IMR-90 (cell line): ENCODE results near the gene SRR.

Experiments used
- BHLHE40 ChIP-seq: fragments of 150-350 bp; IDR thresholded peaks from 2 replicates; pipeline ENCODE4 v1.6.1; 2016; ENCODE audit warnings: mild to moderate bottlenecking, low read depth, low read length
- FOS ChIP-seq: fragments of 150-350 bp; IDR thresholded peaks from 2 replicates; pipeline ENCODE4 v1.6.1; 2016; ENCODE audit warnings: low read depth, low read length
- POLR2A ChIP-seq: IDR thresholded peaks from 2 replicates; pipeline ENCODE4 v1.6.1; 2012; ENCODE audit warnings: mild to moderate bottlenecking, low read depth, low read length
- RCOR1 ChIP-seq: IDR thresholded peaks from 2 replicates; pipeline ENCODE4 v1.6.1; 2012; ENCODE audit warnings: mild to moderate bottlenecking, low read length, improper control_type of control experiment; ENCODE audit not compliant: insufficient replicate concordance
- TF ChIP-seq, protein P1 (sequence below): conservative IDR thresholded peaks from 2 replicates; pipeline ENCODE4 v1.5.1; 2012; ENCODE audit warnings: mild to moderate bottlenecking, low read depth, low read length, improper control_type of control experiment

DNA sequence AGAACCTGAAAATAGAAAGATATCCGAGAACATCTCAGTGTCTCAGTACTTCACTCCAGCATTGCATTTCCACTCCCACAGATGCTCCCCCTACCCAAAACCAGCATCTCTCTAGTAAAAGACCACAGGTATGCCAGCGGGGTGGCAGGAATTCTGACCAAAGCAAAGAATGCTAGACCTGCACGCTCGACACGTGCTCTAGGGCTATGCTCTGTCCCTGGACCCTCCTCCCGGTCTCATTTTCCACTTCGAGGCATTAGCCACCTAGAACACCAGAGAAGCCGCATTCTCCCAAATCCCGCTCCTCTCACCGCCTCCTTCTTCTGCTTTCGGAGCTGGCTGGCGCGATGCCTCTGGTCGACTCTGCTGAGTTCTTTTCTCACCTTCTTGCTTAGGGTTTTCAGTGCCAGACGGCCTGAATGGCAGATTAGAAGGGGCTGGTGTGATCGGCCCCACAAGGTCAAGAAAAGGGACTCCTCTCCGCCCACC, 32.0 kb downstream of the SRR start:
- TF ChIP-seq, protein P1, sequence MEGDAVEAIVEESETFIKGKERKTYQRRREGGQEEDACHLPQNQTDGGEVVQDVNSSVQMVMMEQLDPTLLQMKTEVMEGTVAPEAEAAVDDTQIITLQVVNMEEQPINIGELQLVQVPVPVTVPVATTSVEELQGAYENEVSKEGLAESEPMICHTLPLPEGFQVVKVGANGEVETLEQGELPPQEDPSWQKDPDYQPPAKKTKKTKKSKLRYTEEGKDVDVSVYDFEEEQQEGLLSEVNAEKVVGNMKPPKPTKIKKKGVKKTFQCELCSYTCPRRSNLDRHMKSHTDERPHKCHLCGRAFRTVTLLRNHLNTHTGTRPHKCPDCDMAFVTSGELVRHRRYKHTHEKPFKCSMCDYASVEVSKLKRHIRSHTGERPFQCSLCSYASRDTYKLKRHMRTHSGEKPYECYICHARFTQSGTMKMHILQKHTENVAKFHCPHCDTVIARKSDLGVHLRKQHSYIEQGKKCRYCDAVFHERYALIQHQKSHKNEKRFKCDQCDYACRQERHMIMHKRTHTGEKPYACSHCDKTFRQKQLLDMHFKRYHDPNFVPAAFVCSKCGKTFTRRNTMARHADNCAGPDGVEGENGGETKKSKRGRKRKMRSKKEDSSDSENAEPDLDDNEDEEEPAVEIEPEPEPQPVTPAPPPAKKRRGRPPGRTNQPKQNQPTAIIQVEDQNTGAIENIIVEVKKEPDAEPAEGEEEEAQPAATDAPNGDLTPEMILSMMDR: no peak
- TF ChIP-seq POLR2A (no peak), FOS (no peak), BHLHE40 (no peak), RCOR1 (no peak)
